ENCODE data around the gene TOMM5.

The TOMM5 gene

DNA sequence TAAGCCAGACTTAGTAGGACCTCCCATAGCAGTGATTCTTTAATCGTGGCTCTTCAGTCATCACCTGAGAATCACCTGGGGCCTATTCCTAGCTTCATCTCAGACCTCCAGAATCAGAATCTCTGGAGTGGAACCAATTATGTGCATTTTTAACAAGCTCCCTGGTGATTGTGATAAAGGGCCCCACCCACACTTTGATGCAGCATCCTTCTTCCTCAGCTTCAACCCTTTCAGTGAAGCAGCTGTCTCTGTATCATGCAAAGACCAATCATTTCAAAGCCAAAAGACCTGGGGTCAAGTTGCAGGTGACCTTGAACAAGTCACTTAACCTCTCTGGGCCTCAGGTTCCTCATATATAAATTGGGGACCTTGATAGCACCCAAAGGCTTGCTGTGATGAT lies 33.3 kb downstream of the TOMM5 start:
- Histone ChIP-seq H2AFZ (ENCODE audit: low read length) (no peak overlapping the region), H3K4me1 (ENCODE audit: insufficient read depth, low read length, poor library complexity, severe bottlenecking) (no peaks in the 10 kb centered on the region), H3K4me3 (ENCODE audit: low read length, poor library complexity, severe bottlenecking) (no peak overlapping the region), H3K4me2 (ENCODE audit: low read depth, low read length, poor library complexity, severe bottlenecking) (no peak overlapping the region), H4K20me1 (ENCODE audit: insufficient read depth, low read length, poor library complexity, severe bottlenecking) (no peaks in the 10 kb centered on the region), H3K27me3 (ENCODE audit: insufficient read depth, low read length, poor library complexity, severe bottlenecking) (no peaks in the 10 kb centered on the region), H3K9ac (ENCODE audit: low read depth, low read length, poor library complexity, severe bottlenecking) (no peak overlapping the region), H3K79me2 (ENCODE audit: insufficient read depth, low read length) (peaks cover 19% of the 10 kb centered on the region; the same call in 1 of the 2 replicates), H3K9me2 (replicated peaks; ENCODE audit: low read depth, low read length) (no peaks in the 10 kb centered on the region), H3K36me3 (ENCODE audit: insufficient read depth, low read length) (no peaks in the 10 kb centered on the region), H3K9me3 (ENCODE audit: insufficient read depth, low read depth, low read length) (peaks cover 3% of the 10 kb centered on the region; the same call in 1 of the 2 replicates), H3F3A (ENCODE audit: low read depth) (no peaks in the 10 kb centered on the region)
- no peak for TF ChIP-seq EZH2phosphoT487 (IDR thresholded peaks at IDR 0.05; ENCODE audit: borderline replicate concordance)
- TF ChIP-seq, protein P1, sequence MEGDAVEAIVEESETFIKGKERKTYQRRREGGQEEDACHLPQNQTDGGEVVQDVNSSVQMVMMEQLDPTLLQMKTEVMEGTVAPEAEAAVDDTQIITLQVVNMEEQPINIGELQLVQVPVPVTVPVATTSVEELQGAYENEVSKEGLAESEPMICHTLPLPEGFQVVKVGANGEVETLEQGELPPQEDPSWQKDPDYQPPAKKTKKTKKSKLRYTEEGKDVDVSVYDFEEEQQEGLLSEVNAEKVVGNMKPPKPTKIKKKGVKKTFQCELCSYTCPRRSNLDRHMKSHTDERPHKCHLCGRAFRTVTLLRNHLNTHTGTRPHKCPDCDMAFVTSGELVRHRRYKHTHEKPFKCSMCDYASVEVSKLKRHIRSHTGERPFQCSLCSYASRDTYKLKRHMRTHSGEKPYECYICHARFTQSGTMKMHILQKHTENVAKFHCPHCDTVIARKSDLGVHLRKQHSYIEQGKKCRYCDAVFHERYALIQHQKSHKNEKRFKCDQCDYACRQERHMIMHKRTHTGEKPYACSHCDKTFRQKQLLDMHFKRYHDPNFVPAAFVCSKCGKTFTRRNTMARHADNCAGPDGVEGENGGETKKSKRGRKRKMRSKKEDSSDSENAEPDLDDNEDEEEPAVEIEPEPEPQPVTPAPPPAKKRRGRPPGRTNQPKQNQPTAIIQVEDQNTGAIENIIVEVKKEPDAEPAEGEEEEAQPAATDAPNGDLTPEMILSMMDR (conservative IDR thresholded peaks at IDR 0.05; ENCODE audit: low read length) = no peak

DNA sequence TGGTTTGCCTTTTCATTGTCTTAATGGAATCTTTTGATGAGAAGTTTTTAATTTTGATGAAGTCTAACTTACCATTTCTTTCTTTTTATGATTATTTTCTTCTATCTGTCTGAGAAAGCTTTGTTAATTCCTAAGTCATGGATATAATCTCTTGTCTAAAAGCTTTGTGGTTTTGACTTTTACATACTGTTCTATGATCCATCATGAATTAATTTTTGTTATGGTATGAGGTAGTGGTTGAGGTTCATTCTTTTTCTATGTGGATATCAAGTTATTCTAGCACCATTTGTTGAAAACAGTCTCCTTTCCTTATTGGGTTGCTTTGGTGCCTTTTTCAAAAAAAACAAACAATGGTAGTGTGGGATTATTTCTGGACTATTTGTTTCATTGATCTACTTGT lies 36.6 kb downstream of the TOMM5 start:
- Histone ChIP-seq H2AFZ (ENCODE audit: low read length) (no peak overlapping the region), H3K9me2 (replicated peaks; ENCODE audit: low read depth, low read length) (no peaks in the 10 kb centered on the region), H3K9me3 (ENCODE audit: insufficient read depth, low read depth, low read length) (no peaks in the 10 kb centered on the region), H3K27me3 (ENCODE audit: insufficient read depth, low read length, poor library complexity, severe bottlenecking) (no peaks in the 10 kb centered on the region), H4K20me1 (ENCODE audit: insufficient read depth, low read length, poor library complexity, severe bottlenecking) (no peaks in the 10 kb centered on the region), H3K36me3 (ENCODE audit: insufficient read depth, low read length) (no peaks in the 10 kb centered on the region), H3F3A (ENCODE audit: low read depth) (no peaks in the 10 kb centered on the region), H3K9ac (ENCODE audit: low read depth, low read length, poor library complexity, severe bottlenecking) (no peak overlapping the region), H3K4me1 (ENCODE audit: insufficient read depth, low read length, poor library complexity, severe bottlenecking) (no peaks in the 10 kb centered on the region), H3K4me2 (ENCODE audit: low read depth, low read length, poor library complexity, severe bottlenecking) (no peak overlapping the region), H3K79me2 (ENCODE audit: insufficient read depth, low read length) (0 out of 2 replicates have a peak, but pooled peaks cover 7% of the 10 kb centered on the region), H3K4me3 (ENCODE audit: low read length, poor library complexity, severe bottlenecking) (no peak overlapping the region)
- no peak for TF ChIP-seq EZH2phosphoT487 (IDR thresholded peaks at IDR 0.05; ENCODE audit: borderline replicate concordance)
- TF ChIP-seq, protein P1 (conservative IDR thresholded peaks at IDR 0.05; ENCODE audit: low read length) = no peak

DNA sequence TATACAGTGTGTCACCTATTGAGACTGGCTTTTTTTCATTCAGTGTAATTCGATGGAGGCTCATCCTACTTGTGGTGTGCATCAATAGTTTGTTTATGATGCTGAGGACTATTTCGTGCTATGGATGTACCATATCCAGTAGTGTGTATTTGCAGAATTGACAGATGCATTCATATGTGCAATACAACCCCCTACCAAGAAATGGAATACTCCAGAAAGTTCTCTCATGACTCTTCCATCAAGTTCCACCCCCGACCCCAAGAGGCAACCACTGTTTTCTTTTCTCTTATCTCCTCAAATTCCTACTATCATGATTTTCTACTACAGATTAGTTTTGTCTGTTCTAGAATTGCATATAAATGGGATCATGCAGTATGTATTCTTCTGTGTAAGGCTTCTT lies 38.1 kb downstream of the TOMM5 start:
- Histone ChIP-seq H3K36me3 (ENCODE audit: insufficient read depth, low read length) (no peaks in the 10 kb centered on the region), H3K4me2 (ENCODE audit: low read depth, low read length, poor library complexity, severe bottlenecking) (no peak overlapping the region), H4K20me1 (ENCODE audit: insufficient read depth, low read length, poor library complexity, severe bottlenecking) (no peaks in the 10 kb centered on the region), H3K9ac (ENCODE audit: low read depth, low read length, poor library complexity, severe bottlenecking) (no peak overlapping the region), H2AFZ (ENCODE audit: low read length) (no peak overlapping the region), H3K9me3 (ENCODE audit: insufficient read depth, low read depth, low read length) (no peaks in the 10 kb centered on the region), H3K9me2 (replicated peaks; ENCODE audit: low read depth, low read length) (no peaks in the 10 kb centered on the region), H3F3A (ENCODE audit: low read depth) (no peaks in the 10 kb centered on the region), H3K4me1 (ENCODE audit: insufficient read depth, low read length, poor library complexity, severe bottlenecking) (peaks cover 4% of the 10 kb centered on the region), H3K27me3 (ENCODE audit: insufficient read depth, low read length, poor library complexity, severe bottlenecking) (no peaks in the 10 kb centered on the region), H3K4me3 (ENCODE audit: low read length, poor library complexity, severe bottlenecking) (no peak overlapping the region), H3K79me2 (ENCODE audit: insufficient read depth, low read length) (0 out of 2 replicates have a peak, but pooled peaks cover under 1% of the 10 kb centered on the region)
- TF ChIP-seq, protein P1 (conservative IDR thresholded peaks at IDR 0.05; ENCODE audit: low read length) = no peak
- no peak for TF ChIP-seq EZH2phosphoT487 (IDR thresholded peaks at IDR 0.05; ENCODE audit: borderline replicate concordance)
